GM10248 (cell line): ENCODE data around the gene ARID5B.

Source experiments
- CTCF ChIA-PET: fragments of 300-600 bp; sonication (Branson Sonifier 250); formaldehyde crosslinking; extraction: SDS; loops from one replicate; lab custom pipeline; 2021; ENCODE audit warnings: antibody characterized with exemption; lab: Yijun Ruan, JAX
- POLR2A ChIA-PET: fragments of 350-650 bp; sonication (Branson Sonifier 250); formaldehyde crosslinking; extraction: SDS; loops from one replicate; lab custom pipeline; 2020; ENCODE audit warnings: antibody characterized with exemption; lab: Yijun Ruan, JAX
- DNase-seq: peaks from one replicate; pipeline ENCODE4 v3.0.0; 2012; ENCODE audit errors: extremely low spot score
- TF ChIP-seq, protein P1 (sequence below): IDR thresholded peaks from 2 replicates; pipeline ENCODE4 v1.5.1; 2012; ENCODE audit warnings: mild to moderate bottlenecking, low read depth; ENCODE audit errors: extremely low read depth, missing control alignments, control extremely low read depth

ARID5B gene

DNA sequence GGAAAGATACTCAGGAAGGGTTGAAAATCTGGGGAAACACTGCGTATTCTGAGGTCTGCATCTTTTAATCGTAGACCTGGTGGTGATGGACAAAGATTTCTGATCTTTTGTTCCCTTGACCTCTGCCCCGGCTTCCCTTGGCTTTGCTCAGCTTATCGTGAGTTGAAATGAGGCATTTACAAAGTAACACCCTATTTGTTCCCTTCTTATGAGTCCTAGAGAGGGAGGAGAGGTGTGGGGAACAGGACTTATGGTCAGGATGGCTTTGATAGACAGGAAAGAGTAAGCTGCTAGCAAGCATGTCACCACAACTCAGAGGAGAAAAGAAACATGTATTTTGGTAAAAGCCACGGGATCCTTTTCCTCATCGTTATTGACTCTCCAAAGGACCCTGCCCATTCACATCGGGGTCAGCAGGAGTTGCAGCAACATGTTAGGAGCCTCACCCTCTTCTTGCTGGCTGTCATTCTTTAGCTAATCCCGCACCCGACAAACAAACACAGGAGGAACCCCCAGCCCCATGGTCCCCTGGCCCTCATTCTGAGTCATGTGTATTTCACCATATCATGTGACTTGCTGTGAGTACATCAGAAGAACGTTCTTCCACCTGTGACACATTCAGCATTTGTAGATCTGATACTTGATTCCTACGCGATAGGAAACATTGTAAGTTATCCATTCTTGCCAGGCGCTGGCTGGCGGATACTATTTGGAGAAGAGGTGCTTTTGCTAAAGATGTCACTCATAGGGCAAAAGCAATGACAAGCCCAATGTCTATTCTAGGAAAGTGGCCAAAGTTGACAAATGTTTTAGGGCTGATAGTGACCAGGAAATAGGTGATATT lies 197.0 kb downstream of the ARID5B start:
- DNase-seq: no peak
- POLR2A ChIA-PET: interaction anchor here (0.7 kb wide), 1 partner anchor 10 kb away, joined by 3 read pairs; no protein-coding TSS in a partner anchor

DNA sequence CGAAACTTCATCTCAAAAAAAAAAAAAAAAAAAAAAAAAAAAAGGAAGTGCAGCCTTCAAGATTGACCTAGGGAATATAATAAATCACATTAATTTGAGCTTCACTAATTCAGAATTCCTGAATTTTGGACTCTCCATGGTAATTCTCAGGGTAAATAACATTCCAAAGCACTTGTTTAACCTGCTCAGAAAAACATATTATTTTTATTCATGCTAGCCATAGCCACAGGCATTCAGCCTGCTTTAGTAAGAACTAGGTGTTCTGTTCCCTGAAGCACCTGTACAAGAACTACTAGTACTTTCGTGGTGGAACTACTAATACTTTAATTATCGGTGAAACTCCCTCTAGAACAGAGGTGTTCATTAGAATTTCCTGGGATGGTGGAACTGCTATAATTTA lies 197.8 kb downstream of the ARID5B start:
- DNase-seq: no peak
- ChIA-PET POLR2A (no interaction called here), CTCF (interaction anchor here (1.7 kb wide), 1 partner anchor 10 kb away, joined by 7 read pairs; no protein-coding TSS in a partner anchor)
- TF ChIP-seq, protein P1, sequence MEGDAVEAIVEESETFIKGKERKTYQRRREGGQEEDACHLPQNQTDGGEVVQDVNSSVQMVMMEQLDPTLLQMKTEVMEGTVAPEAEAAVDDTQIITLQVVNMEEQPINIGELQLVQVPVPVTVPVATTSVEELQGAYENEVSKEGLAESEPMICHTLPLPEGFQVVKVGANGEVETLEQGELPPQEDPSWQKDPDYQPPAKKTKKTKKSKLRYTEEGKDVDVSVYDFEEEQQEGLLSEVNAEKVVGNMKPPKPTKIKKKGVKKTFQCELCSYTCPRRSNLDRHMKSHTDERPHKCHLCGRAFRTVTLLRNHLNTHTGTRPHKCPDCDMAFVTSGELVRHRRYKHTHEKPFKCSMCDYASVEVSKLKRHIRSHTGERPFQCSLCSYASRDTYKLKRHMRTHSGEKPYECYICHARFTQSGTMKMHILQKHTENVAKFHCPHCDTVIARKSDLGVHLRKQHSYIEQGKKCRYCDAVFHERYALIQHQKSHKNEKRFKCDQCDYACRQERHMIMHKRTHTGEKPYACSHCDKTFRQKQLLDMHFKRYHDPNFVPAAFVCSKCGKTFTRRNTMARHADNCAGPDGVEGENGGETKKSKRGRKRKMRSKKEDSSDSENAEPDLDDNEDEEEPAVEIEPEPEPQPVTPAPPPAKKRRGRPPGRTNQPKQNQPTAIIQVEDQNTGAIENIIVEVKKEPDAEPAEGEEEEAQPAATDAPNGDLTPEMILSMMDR: no peak

More for the DNA sequence above, 197.0 kb downstream of the ARID5B start:
- CTCF ChIA-PET: interaction anchor here (1.5 to 1.7 kb wide), 2 partner anchors 9 to 10 kb away, joined by 4 to 7 read pairs; no protein-coding TSS in a partner anchor
- TF ChIP-seq, protein P1: no peak

DNA sequence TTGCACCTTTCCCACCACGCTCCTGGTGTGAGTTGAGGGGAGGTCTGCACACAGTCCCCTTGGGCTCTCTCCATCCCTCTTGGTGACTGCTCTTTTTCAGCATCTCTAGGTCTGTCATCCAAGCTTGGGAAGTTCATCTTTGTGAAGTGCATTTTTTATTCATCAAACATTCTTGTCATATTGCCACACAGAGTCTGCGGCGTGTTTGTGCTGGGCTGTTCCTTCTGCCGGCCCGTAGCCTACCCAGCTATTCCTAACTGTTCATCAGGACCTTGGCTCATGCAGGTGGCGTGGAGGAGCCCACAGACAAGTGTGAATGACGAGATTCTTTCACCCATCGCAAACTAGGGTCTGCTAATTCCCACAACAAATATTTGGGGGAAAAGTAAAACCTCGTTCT lies 202.4 kb downstream of the ARID5B start:
- DNase-seq: no peak
- TF ChIP-seq, protein P1: no peak
- POLR2A ChIA-PET: no interaction called here
- CTCF ChIA-PET: interaction anchor here (1.2 to 2.1 kb wide), 3 partner anchors 24 to 161 kb away, joined by 3 to 5 read pairs (median 4); no protein-coding TSS in a partner anchor

DNA sequence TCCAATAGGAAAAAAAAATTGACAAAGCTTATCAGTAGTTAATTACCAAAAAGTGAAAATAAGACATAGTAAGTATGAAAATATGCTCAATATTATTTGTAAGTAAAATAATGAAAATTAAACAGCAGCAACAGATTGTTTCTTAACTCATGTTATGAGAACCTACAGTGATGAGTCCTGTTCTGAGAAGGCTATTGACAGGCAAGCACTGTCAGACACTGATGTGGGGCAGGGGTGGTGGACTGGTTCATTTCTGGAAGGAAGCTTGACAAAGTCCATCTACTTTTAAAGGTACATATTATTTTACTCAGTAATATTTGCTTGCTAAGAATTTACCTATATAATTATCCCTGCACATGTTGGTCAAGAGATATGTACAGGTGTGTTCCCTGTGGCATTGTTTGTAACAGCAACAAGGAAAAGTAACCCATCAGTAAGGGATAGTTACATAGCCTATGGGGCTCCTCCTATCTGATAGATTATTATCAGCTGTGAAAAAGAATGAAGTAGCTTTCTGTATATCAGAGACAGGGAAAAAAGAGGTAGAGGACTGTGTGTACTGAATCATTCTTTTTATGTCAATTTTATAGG lies 205.5 kb downstream of the ARID5B start:
- TF ChIP-seq, protein P1: no peak
- no peak for DNase-seq
- POLR2A ChIA-PET: no interaction called here
- CTCF ChIA-PET: interaction anchor here (0.9 to 1.4 kb wide), 6 partner anchors 10 to 158 kb away, joined by 3 to 5 read pairs (median 3); no protein-coding TSS in a partner anchor

DNA sequence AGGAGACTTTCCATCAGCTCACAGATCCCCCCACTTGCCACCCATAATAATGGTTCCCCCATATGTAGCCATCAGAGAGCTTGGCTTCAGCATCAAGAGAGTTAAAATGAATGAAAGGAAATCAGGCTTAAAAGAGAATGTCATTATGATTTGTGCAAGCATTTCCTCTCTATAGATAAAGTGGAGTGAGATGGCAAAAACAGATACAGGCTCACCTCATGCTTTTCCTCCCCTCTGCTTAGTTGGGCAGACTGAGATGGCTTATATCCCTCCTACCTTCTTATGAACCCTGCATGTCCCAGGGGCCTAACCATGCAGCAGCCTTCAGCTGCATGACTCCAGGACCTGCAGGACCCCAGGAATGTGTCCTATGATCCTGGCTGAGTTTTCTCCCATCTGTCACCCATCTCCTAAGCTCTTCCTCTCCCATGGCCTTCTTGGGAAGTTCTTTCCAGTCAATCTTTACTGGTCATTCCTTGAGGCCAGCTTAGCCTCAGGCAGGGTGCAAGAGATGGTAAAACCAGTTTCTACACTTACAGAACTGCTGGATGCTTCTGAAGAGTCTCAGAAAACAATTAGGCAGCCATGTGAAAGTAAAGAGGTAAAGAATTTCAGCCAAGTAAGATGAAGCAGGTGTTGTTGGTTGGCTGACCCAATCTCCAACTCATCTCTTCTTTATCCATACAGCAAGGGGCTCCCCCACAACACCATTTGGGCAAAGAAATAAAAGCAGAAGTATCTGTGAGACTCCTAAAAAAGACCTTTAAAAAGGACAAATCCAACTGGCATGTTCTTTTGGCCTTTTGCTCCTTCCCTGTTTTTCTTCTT lies 207.5 kb downstream of the ARID5B start:
- ChIA-PET CTCF (interaction anchor here (1.6 to 2.2 kb wide), 2 partner anchors 10 to 136 kb away, joined by 5 to 7 read pairs; no protein-coding TSS in a partner anchor), POLR2A (interaction anchor here (0.7 to 1.0 kb wide), 2 partner anchors 11 to 121 kb away, joined by 3 read pairs; no protein-coding TSS in a partner anchor)
- DNase-seq: no peak
- TF ChIP-seq, protein P1: no peak
